ENCODE measurements around the gene PRPF40A.

GRCh38 chr2:152603166-152603565 lies 114.1 kb downstream of the PRPF40A start:
- no peak for TF ChIP-seq CTCF (IDR thresholded peaks at IDR 0.05 in 2 of 3, conservative IDR thresholded peaks at IDR 0.05 in 1 of 3; ENCODE audit: control insufficient read depth in 2 of 3, extremely low read depth in 1 of 3, insufficient read depth in 1 of 3, low read depth in 3 of 3, low read length in 3 of 3)
- TF ChIP-seq ZNF592 (IDR thresholded peaks at IDR 0.05) = no peak
- no peak for TF ChIP-seq HDGF (IDR thresholded peaks at IDR 0.05)
- no peak for TF ChIP-seq HCFC1 (IDR thresholded peaks at IDR 0.05; ENCODE audit: low read length)
- no peak for TF ChIP-seq BACH1 (IDR thresholded peaks at IDR 0.05; ENCODE audit: borderline replicate concordance)
- no peak for TF ChIP-seq CHD2 (IDR thresholded peaks at IDR 0.05; ENCODE audit: borderline replicate concordance, low read depth, low read length)
- no peak for TF ChIP-seq ESRRA (IDR thresholded peaks at IDR 0.05; ENCODE audit: low read length)
- TF ChIP-seq POU2F2 (IDR thresholded peaks at IDR 0.05; ENCODE audit: borderline replicate concordance, low read depth, low read length) = no peak
- TF ChIP-seq ZBTB11 (CRISPR knock-in tag; IDR thresholded peaks at IDR 0.05) = no peak
- no peak for TF ChIP-seq RCOR1 (conservative IDR thresholded peaks at IDR 0.05; ENCODE audit: low read depth, low read length)
- TF ChIP-seq CREB1 (IDR thresholded peaks at IDR 0.05; ENCODE audit: low read depth) = no peak
- TF ChIP-seq SIN3A (IDR thresholded peaks at IDR 0.05; ENCODE audit: low read depth, low read length) = no peak

Data from GM12878 (cell line).